Pulmonary artery endothelial cell (primary cell): ENCODE data around the gene SIT1. TPM values are rescaled to one million over a fixed set of nuclear protein-coding genes. Genes with fewer than 3 reads are reported as not detected.

Experiments used
- DNase-seq: peaks from one replicate; pipeline ENCODE4 v3.0.0-alpha.2; 2011; ENCODE audit warnings: low read depth, low spot score
- total RNA-seq: library from RNA; depleted of rRNA; stranded (reverse); fragments of >200 nt; gene quantifications from 2 replicates; pipeline ENCODE4 v1.2.3, GENCODE V29; 2014

Gene SIT1
- total RNA-seq, 1 donor from 2014 or later, result not detected

DNA sequence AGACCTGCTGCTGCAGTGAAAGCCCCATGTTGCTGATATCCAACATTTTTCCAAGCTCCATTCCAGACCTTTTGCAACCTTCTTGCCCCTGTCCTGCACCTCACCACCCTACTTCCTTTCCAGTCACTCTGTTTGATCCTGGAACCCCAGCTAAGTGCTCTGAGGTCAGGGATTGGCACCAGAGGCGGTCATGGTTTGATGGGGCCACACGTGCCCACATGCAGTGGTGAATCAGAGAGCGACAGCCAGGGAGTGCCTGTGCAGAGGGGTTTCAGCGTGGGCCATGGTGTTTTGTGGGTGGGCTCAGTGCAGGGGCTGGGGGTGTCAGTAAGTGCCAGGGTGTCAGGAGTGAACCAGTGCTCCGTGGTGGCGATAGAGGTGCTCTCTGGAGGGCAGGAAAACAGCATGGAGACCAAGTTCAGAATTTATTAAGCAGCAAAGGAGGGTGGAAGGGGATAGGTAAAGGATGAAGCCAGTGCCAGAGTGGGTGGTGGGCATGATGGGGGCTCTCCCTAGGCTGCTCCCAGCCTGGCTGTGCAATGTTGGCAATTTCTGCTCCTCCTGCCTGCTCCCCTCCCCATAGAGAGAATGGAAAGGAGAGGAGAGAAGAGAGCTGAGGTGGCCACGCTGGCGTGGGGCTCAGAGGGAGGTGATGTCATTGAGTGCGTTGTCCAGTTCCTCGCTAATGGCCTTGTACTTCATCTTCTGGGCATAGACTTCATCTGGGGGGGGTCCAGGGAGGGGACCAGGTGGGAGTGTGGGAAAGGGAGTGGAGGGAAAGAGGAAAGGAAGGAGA is 32.0 kb upstream of the SIT1 start:
- no peak for DNase-seq

DNA sequence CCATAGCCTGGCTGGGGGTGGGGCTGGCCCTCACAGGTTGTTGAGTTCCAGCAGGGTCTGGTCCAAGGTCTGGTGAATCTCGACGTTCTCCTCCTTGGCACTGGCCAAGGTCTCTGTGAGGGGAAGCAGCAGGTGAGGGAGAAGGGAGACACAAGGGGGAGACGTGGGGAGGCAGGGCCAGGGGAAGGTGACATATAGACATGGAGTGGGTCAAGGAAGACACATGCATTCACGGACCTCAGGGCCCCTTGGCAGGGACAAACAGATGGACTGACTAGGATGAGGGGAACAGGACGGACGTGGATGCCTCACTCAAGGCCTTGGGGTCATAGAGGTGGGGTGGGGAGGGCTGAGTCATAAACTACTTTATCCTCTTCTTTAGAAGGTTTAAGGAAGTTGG is 31.3 kb upstream of the SIT1 start:
- DNase-seq, result no peak

- DNase-seq, result no peak
Measured at GRCh38 chr9:35681341-35682002, 30.7 kb upstream of the SIT1 start.

GRCh38 chr9:35680331-35681105 is 29.8 kb upstream of the SIT1 start:
- DNase-seq, result no peak

DNA sequence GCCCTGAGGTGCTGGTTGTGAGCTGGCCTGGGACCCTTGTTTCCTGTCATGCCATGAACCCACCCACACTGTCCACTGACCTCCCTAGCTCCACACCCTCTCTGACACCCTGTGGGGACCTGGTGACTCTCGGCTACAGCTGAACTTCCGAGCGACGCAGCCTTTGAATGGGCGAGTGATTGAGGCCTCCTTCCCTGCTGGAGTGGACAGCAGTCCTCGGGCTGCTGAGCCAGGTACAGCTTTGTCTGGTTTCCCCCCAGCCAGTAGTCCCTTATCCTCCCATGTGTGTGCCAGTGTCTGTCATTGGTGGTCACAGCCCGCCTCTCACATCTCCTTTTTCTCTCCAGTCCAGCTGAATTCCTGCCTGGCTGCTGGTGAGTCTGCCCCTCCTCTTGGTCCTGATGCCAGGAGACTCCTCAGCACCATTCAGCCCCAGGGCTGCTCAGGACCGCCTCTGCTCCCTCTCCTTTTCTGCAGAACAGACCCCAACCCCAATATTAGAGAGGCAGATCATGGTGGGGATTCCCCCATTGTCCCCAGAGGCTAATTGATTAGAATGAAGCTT is 29.1 kb upstream of the SIT1 start:
- DNase-seq, result no peak

- no peak for DNase-seq
Measured at GRCh38 chr9:35679091-35679490, 28.4 kb upstream of the SIT1 start.

DNA sequence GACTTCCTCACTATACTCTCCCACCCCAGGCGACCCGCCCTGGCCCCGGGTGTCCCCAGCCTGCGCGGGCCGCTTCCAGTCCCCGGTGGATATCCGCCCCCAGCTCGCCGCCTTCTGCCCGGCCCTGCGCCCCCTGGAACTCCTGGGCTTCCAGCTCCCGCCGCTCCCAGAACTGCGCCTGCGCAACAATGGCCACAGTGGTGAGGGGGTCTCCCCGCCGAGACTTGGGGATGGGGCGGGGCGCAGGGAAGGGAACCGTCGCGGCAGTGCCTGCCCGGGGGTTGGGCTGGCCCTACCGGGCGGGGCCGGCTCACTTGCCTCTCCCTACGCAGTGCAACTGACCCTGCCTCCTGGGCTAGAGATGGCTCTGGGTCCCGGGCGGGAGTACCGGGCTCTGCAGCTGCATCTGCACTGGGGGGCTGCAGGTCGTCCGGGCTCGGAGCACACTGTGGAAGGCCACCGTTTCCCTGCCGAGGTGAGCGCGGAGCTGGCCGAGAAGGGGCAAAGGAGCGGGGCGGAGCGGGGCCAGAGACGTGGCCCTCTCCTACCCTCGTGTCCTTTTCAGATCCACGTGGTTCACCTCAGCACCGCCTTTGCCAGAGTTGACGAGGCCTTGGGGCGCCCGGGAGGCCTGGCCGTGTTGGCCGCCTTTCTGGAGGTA is 25.1 kb upstream of the SIT1 start:
- DNase-seq, result no peak

DNA sequence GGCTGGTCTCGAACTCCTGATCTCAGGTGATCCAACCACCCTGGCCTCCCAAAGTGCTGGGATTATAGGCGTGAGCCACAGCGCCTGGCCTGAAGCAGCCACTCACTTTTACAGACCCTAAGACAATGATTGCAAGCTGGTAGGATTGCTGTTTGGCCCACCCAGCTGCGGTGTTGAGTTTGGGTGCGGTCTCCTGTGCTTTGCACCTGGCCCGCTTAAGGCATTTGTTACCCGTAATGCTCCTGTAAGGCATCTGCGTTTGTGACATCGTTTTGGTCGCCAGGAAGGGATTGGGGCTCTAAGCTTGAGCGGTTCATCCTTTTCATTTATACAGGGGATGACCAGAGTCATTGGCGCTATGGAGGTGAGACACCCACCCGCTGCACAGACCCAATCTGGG is 24.5 kb upstream of the SIT1 start:
- DNase-seq, result no peak

DNA sequence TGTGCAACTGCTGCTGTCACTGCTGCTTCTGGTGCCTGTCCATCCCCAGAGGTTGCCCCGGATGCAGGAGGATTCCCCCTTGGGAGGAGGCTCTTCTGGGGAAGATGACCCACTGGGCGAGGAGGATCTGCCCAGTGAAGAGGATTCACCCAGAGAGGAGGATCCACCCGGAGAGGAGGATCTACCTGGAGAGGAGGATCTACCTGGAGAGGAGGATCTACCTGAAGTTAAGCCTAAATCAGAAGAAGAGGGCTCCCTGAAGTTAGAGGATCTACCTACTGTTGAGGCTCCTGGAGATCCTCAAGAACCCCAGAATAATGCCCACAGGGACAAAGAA is 23.3 kb upstream of the SIT1 start:
- DNase-seq, result no peak

GRCh38 chr9:35673132-35674024 is 22.6 kb upstream of the SIT1 start, which contains the start of gene CA9:
TSS of gene CA9 (plus strand) at chr9:35673928. CDS start at chr9:35673960, 32 bp downstream.
- no peak for DNase-seq

- DNase-seq, result no peak
Measured at GRCh38 chr9:35669331-35670145, 18.8 kb upstream of the SIT1 start.

DNA sequence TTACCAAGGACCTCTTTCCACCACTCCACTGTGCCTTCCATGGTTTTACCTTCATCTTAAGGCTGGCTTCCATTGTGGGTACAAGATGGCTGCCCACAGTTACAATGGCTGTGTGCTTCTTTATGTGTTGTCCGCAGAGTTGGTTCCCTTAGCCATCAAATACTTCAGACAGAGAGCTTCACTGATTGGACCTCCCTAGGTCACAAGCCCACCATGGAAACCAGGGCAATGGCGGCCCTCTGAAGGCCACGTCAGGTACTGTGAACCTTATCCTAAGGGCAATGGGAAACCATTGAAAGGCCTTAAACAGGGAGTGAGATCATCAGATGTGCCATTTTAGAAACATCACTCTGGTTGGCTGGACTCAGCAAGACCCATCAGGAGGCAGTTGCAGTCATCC is 17.2 kb upstream of the SIT1 start:
- no peak for DNase-seq

DNA sequence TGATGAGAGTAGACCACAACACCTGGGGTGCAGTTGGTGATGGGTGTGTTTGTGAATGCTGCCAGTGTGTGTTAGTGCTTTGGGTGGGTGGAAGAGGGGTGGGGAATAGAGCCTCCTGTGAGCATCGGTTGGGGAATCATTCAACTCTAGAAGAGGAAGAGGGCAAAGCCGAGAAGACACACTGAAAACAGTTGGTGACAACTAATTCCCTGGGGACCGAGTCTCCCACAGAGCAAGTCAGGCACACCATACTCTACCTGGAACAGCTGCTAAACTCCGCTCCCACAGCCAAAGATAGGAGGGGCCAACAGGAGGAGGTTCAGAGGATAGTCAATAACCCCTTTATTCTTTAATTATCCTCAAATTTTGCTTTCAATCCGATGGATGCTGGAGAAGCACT is 15.8 kb upstream of the SIT1 start:
- no peak for DNase-seq

DNA sequence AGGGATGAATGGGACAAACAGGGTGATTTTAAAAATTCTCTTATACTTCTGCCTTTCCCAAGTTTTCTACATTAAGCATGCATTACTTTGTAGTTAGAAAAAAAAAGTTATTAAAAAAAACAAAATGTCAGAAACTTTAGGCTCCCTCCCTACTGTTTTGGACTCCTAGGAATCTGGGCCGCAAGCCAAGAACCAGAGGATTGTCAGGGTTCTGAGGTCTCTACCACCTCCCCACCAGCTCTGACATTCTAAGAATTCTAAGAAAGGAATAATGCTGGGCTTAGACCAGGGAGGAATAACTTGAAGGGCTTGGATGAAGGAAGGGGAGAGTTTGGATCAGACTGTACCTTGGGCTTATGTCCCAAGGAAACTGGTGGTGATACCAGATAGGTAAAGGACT is 15.3 kb upstream of the SIT1 start:
- no peak for DNase-seq

- no peak for DNase-seq
Measured at GRCh38 chr9:35665471-35665818, 14.7 kb upstream of the SIT1 start.

GRCh38 chr9:35664531-35665470 is 14.1 kb upstream of the SIT1 start, which contains the start of gene ARHGEF39:
TSS of gene ARHGEF39 (minus strand) at chr9:35665195. CDS start at chr9:35665169, 26 bp downstream.
- no peak for DNase-seq

DNA sequence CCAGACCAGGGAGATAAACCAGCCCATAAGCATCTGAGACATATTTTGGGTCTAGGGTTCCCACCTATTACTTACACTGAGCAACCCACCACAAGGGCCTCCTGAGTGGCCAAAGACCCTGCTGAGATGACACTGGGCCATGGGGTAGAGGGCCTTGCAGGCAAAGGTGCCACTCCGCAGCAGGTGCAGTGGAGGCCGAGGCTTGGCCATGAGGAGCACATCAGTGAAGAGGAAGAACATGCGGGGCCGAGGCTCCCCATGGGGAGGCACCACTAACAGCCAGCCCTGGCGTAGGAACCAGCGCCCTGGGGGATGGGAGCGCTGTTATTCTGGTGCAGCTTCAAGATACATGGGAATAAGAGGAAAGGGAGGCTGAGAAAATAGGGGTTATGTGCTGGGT is 11.7 kb upstream of the SIT1 start:
- no peak for DNase-seq

GRCh38 chr9:35661756-35662350 is 11.1 kb upstream of the SIT1 start:
- no peak for DNase-seq
